ENCODE results near the gene CYB5D1.

CYB5D1 gene

DNA sequence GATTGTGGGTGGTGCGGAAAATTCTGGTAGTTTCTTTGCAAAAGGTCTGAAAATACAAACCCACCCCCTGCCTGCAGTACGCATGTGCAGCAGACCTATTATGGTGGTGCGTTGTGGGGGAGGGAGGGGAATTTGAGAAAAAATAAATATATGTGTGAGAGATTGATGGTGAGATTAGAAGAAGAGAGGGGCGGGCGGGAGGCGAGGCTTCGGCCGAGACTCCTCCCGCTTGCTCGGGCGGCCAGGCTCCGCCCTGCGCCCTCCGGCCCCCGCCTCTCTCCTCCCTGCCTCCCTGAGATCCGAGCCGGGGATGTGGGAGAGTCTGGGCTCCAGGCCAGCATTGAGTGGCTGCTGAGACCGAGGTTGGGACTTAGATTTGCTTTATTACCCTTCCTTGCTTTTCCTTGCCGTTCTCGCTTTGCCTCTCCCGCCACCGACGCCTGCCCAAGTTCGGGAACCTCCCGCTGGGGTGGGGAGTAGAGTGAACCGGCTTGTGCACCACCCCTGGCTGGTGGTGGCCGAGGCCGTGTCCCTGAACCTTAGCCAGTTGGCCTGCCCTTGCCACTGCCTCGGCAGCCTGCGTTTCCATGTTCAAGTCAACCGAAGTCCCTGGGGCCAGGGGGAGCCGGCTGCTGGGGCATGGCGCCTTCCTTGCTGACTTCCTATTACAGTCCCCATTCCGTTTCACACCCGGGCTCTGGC lies 29.8 kb downstream of the CYB5D1 start:
- no peaks in the 10 kb centered on the region for H3K27me3 Mint-ChIP-seq (ENCODE audit: low read depth)
- H3K4me3 Mint-ChIP-seq: no peak overlapping the region
- H3K4me1 Mint-ChIP-seq (ENCODE audit: low read depth): peaks cover 13% of the 10 kb centered on the region
- peak; percentile 90 for DNase-seq (ENCODE audit: low spot score)
- no peak overlapping the region for H3K27ac Mint-ChIP-seq
- H3K36me3 Mint-ChIP-seq (ENCODE audit: low read depth): peaks cover 31% of the 10 kb centered on the region
- H3K9me3 Mint-ChIP-seq: no peaks in the 10 kb centered on the region

DNA sequence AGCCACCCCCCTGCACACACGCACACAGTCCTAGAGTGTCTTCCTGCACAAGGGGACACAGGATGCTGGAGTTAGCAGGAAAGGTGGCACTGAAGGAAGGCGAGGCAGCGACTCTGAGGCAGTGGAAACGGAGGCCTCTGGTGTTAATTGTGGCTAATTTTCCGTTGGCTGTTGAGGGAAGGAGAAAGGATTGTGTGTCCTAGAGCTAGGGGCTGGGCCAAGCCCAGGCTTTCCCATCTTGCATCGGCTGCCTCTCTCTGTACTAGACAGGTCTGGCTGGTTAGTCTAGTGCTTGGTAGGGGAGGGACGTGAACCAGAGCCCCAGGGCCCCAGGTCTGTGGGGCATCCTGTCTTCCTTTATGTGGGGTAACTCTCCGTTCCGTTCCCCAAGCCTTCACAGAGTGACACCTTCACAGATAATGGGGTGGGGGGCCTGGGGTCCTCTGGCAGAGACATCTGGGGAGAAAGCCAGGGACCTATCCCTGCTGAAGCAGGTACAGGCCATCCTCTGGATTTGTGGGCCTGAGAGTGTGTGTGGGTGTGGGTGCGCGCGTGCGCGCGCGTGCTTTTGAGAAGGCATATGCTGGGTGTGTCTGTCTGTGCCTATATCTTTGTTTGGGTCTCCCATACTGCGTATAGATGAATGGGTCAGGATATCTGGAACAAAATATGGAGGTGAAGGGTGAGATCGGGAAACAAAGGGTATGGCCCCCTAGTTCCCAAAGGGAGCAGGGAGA lies 30.5 kb downstream of the CYB5D1 start, which contains the start of gene CHD3:
CHD3 (plus strand) TSS at position 606 of the 737 bp plus-strand sequence. CDS start 212 bp downstream, outside the sequence.
- Mint-ChIP-seq H3K4me1 (ENCODE audit: low read depth) (peaks cover 13% of the 10 kb centered on the region), H3K4me3 (no peak within 1 kb of the TSS), H3K27me3 (ENCODE audit: low read depth) (no peaks in the 10 kb centered on the region), H3K36me3 (ENCODE audit: low read depth) (peaks cover 35% of the 10 kb centered on the region), H3K9me3 (no peaks in the 10 kb centered on the region), H3K27ac (no peak within 1 kb of the TSS)
- DNase-seq (ENCODE audit: low spot score): peak; percentile 69

DNA sequence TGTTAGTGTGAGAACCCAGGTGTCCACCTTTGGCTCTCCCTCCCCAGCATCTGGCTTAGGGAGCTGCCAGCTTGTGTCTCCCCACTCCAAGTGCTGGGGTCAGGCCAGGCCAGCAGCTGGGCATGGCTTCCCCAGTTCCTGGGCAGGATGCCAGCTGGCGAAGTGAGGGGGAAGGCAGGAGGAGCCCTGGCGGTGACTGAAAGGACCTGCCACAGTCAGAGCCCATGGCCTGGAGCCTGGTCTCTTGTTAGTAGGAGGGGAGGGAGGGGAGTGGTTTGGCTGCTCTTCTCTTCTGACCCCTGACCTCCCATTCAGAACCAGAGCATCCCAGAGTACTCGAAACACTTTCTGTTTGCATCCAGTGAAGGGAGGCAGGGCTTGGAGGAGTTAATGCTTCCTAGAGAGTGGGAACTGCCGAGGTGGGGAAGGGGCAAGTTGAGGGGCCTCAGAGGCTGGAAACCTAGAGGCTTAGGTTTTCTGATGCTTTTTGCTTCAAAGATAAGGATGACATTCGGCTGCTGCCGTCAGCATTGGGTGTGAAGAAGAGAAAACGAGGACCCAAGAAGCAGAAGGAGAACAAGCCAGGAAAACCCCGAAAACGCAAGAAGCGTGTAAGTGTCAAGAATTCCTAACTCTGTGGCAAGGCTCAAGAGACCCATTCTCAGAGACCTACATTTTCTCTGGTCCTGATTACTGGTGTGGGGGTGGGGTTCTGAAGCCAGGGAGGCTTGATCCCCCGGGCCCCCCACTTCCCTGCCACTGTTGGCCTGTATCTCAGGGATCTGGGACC lies 31.6 kb downstream of the CYB5D1 start:
- no peak overlapping the region for H3K4me3 Mint-ChIP-seq
- peaks cover 13% of the 10 kb centered on the region for H3K4me1 Mint-ChIP-seq (ENCODE audit: low read depth)
- H3K27ac Mint-ChIP-seq: no peak overlapping the region
- H3K36me3 Mint-ChIP-seq (ENCODE audit: low read depth): peaks cover 45% of the 10 kb centered on the region
- no peak for DNase-seq (ENCODE audit: low spot score)
- no peaks in the 10 kb centered on the region for H3K27me3 Mint-ChIP-seq (ENCODE audit: low read depth)
- no peaks in the 10 kb centered on the region for H3K9me3 Mint-ChIP-seq

DNA sequence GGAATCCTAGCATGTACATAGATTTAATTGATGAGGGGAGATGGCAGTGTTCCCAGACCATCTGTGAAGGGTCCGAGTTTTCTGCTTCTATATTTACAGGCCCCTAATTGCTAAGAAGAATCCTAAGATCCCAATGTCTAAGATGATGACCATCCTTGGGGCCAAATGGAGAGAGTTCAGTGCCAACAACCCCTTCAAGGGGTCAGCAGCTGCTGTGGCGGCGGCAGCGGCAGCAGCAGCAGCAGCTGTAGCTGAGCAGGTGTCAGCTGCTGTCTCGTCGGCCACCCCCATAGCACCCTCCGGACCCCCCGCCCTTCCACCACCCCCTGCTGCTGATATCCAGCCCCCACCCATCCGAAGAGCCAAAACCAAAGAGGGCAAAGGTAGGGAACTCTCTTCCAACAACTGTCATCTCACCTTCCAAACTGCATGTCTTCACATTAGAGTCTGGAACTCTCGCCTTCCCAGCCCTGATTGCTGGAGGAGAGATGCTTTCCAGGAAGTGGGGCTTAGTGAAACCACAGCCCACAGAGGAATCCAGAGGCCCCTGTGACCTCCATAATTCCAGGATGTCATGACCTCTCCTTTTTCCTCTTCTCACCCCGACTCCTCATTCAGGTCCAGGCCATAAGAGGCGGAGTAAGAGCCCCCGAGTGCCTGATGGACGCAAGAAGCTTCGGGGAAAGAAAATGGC lies 35.5 kb downstream of the CYB5D1 start:
- DNase-seq (ENCODE audit: low spot score): no peak
- H3K9me3 Mint-ChIP-seq: no peaks in the 10 kb centered on the region
- no peaks in the 10 kb centered on the region for H3K27me3 Mint-ChIP-seq (ENCODE audit: low read depth)
- H3K4me3 Mint-ChIP-seq: no peak overlapping the region
- H3K4me1 Mint-ChIP-seq (ENCODE audit: low read depth): peaks cover 16% of the 10 kb centered on the region
- no peak overlapping the region for H3K27ac Mint-ChIP-seq
- peaks cover 72% of the 10 kb centered on the region for H3K36me3 Mint-ChIP-seq (ENCODE audit: low read depth)

DNA sequence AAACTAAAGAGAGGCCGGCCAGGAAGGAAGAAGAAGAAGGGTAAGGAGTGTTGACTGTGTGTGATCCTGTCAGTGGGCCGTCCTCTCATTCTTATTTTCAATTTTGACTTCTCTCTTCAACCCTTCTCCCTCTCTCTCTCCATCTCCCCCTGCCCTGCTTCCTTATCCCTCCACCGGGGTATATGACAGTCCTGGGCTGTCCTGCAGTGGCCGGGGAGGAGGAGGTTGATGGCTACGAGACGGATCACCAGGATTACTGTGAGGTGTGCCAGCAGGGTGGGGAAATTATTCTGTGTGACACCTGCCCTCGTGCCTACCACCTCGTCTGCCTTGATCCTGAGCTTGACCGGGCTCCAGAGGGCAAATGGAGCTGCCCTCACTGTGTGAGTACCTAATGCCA lies 36.4 kb downstream of the CYB5D1 start:
- H3K4me1 Mint-ChIP-seq (ENCODE audit: low read depth): peaks cover 16% of the 10 kb centered on the region

DNA sequence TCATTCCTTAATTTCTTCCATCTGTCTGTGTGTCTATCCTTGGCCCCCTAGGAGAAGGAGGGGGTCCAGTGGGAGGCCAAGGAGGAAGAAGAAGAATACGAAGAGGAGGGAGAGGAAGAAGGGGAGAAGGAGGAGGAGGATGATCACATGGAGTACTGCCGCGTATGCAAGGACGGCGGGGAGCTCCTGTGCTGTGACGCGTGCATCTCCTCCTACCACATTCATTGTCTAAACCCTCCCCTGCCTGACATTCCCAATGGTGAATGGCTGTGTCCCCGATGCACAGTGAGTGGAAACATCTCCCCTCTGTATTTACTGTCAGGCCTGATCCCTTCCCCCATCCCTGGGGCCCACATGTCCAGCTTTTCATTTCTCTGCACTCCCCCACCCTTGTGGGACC lies 37.1 kb downstream of the CYB5D1 start:
- H3K4me1 Mint-ChIP-seq (ENCODE audit: low read depth): peaks cover 12% of the 10 kb centered on the region
- no peak overlapping the region for H3K4me3 Mint-ChIP-seq
- H3K9me3 Mint-ChIP-seq: no peaks in the 10 kb centered on the region
- no peak overlapping the region for H3K27ac Mint-ChIP-seq
- no peak for DNase-seq (ENCODE audit: low spot score)
- H3K27me3 Mint-ChIP-seq (ENCODE audit: low read depth): no peaks in the 10 kb centered on the region
- H3K36me3 Mint-ChIP-seq (ENCODE audit: low read depth): peaks cover 82% of the 10 kb centered on the region

More for the DNA sequence above, 36.4 kb downstream of the CYB5D1 start:
- Mint-ChIP-seq H3K27ac (no peak overlapping the region), H3K4me3 (no peak overlapping the region), H3K27me3 (ENCODE audit: low read depth) (no peaks in the 10 kb centered on the region), H3K9me3 (no peaks in the 10 kb centered on the region), H3K36me3 (ENCODE audit: low read depth) (peaks cover 81% of the 10 kb centered on the region)
- DNase-seq (ENCODE audit: low spot score): no peak

DNA sequence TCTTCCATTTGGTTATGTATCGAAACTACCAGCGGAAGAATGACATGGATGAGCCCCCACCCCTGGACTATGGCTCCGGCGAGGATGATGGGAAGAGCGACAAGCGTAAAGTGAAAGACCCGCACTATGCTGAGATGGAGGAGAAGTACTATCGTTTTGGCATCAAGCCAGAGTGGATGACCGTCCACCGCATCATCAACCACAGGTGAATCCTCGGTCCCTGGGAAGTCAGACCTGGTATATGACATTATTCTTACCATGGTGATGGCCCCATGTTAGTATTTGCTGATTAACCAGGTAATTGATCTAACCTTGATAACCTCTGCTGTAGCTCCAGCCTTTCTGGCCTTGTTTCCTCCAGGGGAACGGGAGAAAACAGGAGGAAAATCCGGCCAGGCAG lies 39.3 kb downstream of the CYB5D1 start:
- Mint-ChIP-seq H3K9me3 (no peaks in the 10 kb centered on the region), H3K4me3 (no peak overlapping the region), H3K36me3 (ENCODE audit: low read depth) (peaks cover 83% of the 10 kb centered on the region)

DNA sequence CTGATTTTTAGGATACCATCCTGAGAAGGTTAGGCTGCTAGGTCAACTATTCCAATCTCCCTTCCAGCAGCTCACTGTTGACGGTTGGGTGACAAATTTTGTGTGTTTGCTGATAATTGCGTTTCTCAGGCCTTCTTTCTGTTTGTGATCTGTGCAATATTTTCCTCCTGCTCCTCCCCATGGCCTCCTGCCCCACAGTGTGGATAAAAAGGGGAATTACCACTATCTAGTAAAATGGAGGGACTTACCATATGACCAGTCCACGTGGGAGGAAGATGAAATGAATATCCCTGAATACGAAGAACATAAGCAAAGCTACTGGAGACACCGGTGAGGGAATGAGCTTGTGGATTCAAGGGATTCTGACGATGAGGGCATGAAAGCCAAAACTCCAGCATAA lies 40.0 kb downstream of the CYB5D1 start:
- no peak for DNase-seq (ENCODE audit: low spot score)
- Mint-ChIP-seq H3K27me3 (ENCODE audit: low read depth) (no peaks in the 10 kb centered on the region), H3K36me3 (ENCODE audit: low read depth) (peaks cover 87% of the 10 kb centered on the region), H3K4me3 (no peak overlapping the region), H3K9me3 (no peaks in the 10 kb centered on the region), H3K4me1 (ENCODE audit: low read depth) (peaks cover 8% of the 10 kb centered on the region), H3K27ac (no peak overlapping the region)

More for the DNA sequence above, 39.3 kb downstream of the CYB5D1 start:
- H3K27ac Mint-ChIP-seq: no peak overlapping the region
- H3K27me3 Mint-ChIP-seq (ENCODE audit: low read depth): no peaks in the 10 kb centered on the region
- DNase-seq (ENCODE audit: low spot score): no peak
- peaks cover 8% of the 10 kb centered on the region for H3K4me1 Mint-ChIP-seq (ENCODE audit: low read depth)

DNA sequence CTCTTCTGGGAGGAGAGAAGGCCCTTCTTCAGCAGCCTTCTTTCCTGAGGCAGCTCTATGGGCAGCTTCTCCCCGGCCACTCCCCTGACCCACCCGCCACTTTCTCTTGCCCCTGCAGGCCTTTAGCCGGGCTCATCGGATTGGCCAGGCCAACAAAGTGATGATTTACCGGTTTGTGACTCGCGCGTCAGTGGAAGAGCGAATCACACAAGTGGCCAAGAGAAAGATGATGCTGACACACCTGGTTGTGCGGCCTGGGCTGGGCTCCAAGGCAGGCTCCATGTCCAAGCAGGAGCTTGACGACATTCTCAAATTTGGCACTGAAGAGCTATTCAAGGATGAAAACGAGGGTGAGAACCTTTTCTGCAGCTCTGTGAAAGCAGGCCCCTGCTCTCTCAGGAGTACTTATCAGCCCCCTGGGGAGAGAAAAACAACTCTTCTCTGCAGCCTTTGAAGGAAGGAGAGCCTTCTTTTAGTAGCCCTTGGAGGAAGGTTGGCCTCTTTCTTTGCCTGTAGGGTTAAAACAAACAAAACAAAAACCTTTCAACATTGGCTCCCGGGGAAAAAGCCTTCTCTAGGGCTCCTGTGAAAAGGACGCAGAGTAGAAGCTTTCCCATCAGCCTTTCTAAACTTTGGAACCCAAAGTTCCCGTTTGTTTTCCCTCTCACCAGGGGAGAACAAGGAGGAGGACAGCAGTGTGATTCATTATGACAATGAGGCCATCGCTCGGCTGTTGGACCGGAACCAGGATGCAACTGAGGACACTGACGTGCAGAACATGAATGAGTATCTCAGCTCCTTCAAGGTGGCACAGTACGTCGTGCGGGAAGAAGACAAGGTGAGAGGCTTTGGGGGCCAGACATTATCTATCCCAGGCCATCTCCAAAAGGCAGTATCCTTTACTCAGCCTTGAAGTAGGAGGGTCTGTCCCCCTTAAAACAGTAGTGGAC lies 45.6 kb downstream of the CYB5D1 start:
- Mint-ChIP-seq H3K4me3 (no peak overlapping the region), H3K27me3 (ENCODE audit: low read depth) (no peaks in the 10 kb centered on the region), H3K27ac (no peak overlapping the region), H3K36me3 (ENCODE audit: low read depth) (peaks cover 87% of the 10 kb centered on the region), H3K9me3 (no peaks in the 10 kb centered on the region), H3K4me1 (ENCODE audit: low read depth) (no peaks in the 10 kb centered on the region)
- DNase-seq (ENCODE audit: low spot score): no peak

DNA sequence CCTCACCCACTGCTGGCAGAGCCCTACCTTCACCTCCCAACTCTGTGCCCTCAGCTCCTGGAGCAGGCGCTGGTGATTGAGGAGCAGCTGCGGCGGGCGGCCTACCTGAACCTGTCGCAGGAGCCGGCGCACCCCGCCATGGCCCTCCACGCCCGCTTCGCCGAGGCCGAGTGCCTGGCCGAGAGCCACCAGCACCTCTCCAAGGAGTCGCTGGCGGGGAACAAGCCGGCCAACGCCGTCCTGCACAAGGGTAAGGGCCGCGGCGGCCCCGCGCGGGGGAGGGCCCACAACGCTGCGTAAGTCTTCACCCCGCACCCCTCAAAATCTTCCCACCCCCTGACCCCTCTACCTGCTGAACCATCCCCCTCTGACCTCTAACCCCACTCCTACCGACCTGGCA lies 51.3 kb downstream of the CYB5D1 start:
- peaks cover 67% of the 10 kb centered on the region for H3K36me3 Mint-ChIP-seq (ENCODE audit: low read depth)
- no peak overlapping the region for H3K4me3 Mint-ChIP-seq
- no peak overlapping the region for H3K27ac Mint-ChIP-seq
- H3K27me3 Mint-ChIP-seq (ENCODE audit: low read depth): no peaks in the 10 kb centered on the region
- peaks cover 8% of the 10 kb centered on the region for H3K4me1 Mint-ChIP-seq (ENCODE audit: low read depth)
- DNase-seq (ENCODE audit: low spot score): no peak
- no peaks in the 10 kb centered on the region for H3K9me3 Mint-ChIP-seq

DNA sequence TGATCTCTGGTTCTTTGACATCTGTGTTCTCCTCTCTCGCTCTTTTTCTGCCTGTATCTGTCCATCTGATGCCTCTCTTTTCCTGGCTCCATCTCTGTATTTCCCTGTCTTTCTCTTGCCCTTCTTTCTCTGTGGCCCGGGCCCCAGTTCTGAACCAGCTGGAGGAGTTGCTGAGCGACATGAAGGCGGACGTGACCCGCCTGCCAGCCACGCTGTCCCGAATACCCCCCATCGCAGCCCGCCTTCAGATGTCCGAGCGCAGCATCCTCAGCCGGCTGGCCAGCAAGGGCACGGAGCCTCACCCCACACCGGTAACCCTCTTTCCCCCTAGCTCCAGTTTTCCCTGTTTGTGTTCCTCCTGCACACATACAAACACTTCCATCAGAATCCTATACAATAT lies 52.5 kb downstream of the CYB5D1 start:
- Mint-ChIP-seq H3K36me3 (ENCODE audit: low read depth) (peaks cover 55% of the 10 kb centered on the region), H3K4me3 (no peak overlapping the region), H3K4me1 (ENCODE audit: low read depth) (peaks cover 19% of the 10 kb centered on the region), H3K27me3 (ENCODE audit: low read depth) (no peaks in the 10 kb centered on the region), H3K27ac (no peak overlapping the region), H3K9me3 (no peaks in the 10 kb centered on the region)
- DNase-seq (ENCODE audit: low spot score): no peak

DNA sequence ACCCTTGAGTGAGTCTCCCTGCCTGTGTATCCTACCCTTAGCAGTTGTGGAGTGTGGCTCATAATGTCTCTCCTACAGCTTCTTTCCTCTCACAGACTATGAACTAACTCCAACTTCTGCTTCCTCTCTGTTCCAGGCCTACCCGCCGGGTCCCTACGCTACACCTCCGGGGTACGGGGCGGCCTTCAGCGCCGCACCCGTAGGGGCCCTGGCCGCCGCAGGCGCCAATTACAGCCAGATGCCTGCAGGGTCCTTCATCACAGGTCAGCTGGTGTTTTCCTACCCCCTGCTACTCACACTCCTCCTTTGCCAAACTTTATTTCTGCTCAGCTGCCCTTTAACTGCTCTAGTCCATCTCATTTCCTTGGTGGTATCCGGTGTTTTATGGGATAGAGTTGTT lies 52.9 kb downstream of the CYB5D1 start:
- no peak overlapping the region for H3K4me3 Mint-ChIP-seq
- H3K27ac Mint-ChIP-seq: peak overlapping the region; percentile 29
- H3K36me3 Mint-ChIP-seq (ENCODE audit: low read depth): peaks cover 51% of the 10 kb centered on the region
- H3K27me3 Mint-ChIP-seq (ENCODE audit: low read depth): no peaks in the 10 kb centered on the region
- H3K4me1 Mint-ChIP-seq (ENCODE audit: low read depth): peaks cover 21% of the 10 kb centered on the region
- DNase-seq (ENCODE audit: low spot score): no peak
- H3K9me3 Mint-ChIP-seq: no peaks in the 10 kb centered on the region

DNA sequence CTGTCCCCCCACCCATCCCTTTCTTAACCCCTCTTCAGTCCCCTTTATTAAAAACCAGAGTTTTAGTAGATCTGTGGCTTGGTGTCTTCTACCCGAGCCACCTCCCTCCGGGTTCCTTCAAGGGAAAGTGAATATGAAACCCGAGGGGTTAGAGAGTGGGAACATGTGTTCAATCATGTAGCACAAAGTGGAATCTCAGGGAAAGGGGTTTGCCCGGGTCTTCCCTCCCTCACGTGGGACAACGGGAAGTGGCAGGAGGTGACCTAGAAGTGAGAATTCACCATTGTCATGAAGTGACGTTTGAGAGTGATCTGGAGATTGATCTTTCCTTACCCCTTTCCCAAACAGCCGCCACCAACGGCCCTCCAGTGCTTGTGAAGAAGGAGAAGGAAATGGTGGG lies 53.3 kb downstream of the CYB5D1 start:
- Mint-ChIP-seq H3K36me3 (ENCODE audit: low read depth) (peaks cover 47% of the 10 kb centered on the region), H3K9me3 (no peaks in the 10 kb centered on the region), H3K27ac (peak overlapping the region; percentile 29), H3K27me3 (ENCODE audit: low read depth) (no peaks in the 10 kb centered on the region), H3K4me1 (ENCODE audit: low read depth) (peaks cover 21% of the 10 kb centered on the region), H3K4me3 (no peak overlapping the region)
- no peak for DNase-seq (ENCODE audit: low spot score)
